Smooth muscle cell (in vitro differentiated cells): ENCODE measurements around the gene USH2A. TPM values are rescaled to one million over a fixed set of nuclear protein-coding genes. Genes with fewer than 3 reads are reported as not detected.

ENCODE experiments used
- DNase-seq: peaks from one replicate; lab custom pipeline; 2025; ENCODE audit not compliant: unreplicated experiment; lab: John Stamatoyannopoulos, UW
- H2AFZ ChIP-seq: fragments of 200-600 bp; sonication (generic); 2 replicates; pipeline ENCODE4 v1.6.0; 2016; ENCODE audit warnings: antibody characterized with exemption, low read depth, mild to moderate bottlenecking
- H3F3A ChIP-seq: fragments of 200-600 bp; sonication (generic); 2 replicates; pipeline ENCODE4 v1.6.0; 2017; ENCODE audit warnings: antibody characterized with exemption, low read depth
- H3K27ac ChIP-seq: fragments of 200-600 bp; sonication (generic); 2 replicates; pipeline ENCODE4 v1.5.1; 2016; ENCODE audit warnings: low read depth, mild to moderate bottlenecking
- H3K27me3 ChIP-seq: fragments of 200-600 bp; sonication (generic); 2 replicates; pipeline ENCODE4 v1.6.1; 2016; ENCODE audit warnings: low read depth, mild to moderate bottlenecking
- H3K36me3 ChIP-seq: fragments of 200-600 bp; sonication (generic); 2 replicates; pipeline ENCODE4 v1.5.1; 2016; ENCODE audit warnings: low read depth
- H3K4me1 ChIP-seq: fragments of 200-600 bp; sonication (generic); 2 replicates; pipeline ENCODE4 v1.5.1; 2016; ENCODE audit warnings: low read depth
- H3K4me2 ChIP-seq: fragments of 200-600 bp; sonication (generic); 2 replicates; pipeline ENCODE4 v1.6.0; 2016; ENCODE audit warnings: mild to moderate bottlenecking
- H3K4me3 ChIP-seq: fragments of 200-600 bp; sonication (generic); 2 replicates; pipeline ENCODE4 v1.5.1; 2016; ENCODE audit warnings: mild to moderate bottlenecking
- H3K79me2 ChIP-seq: fragments of 200-600 bp; sonication (generic); 2 replicates; pipeline ENCODE4 v1.6.0; 2016; ENCODE audit warnings: low read depth, mild to moderate bottlenecking
- H3K9ac ChIP-seq: fragments of 200-600 bp; sonication (generic); 2 replicates; pipeline ENCODE4 v1.6.0; 2016; ENCODE audit warnings: low read depth
- H3K9me3 ChIP-seq: fragments of 200-600 bp; sonication (generic); replicated peaks from 2 replicates; pipeline ENCODE4 v1.5.1; 2016; ENCODE audit warnings: low read depth
- H4K20me1 ChIP-seq: fragments of 200-600 bp; sonication (generic); 2 replicates; pipeline ENCODE4 v1.6.0; 2016; ENCODE audit warnings: low read depth
- WGBS: methylation state at CpG from one replicate; pipeline ENCODE4 v1.1.7; 2016; ENCODE audit warnings: low lambda C conversion rate; 5-methylcytosine and 5-hydroxymethylcytosine counted together
- polyA plus RNA-seq: library from polyadenylated mRNA; unstranded; fragments of >200 nt; fragmentation: Nextera tagmentation; extraction: Ambion mirVana; gene quantifications from 2 replicates; pipeline ENCODE4 v1.2.1, GENCODE V29; 2016
- total RNA-seq: library from RNA; depleted of rRNA; stranded (reverse); fragments of >200 nt; gene quantifications from 2 replicates; pipeline ENCODE4 v1.2.3, GENCODE V29; 2014
- TF ChIP-seq, protein P1 (sequence below): fragments of 200-600 bp; sonication (generic); IDR thresholded peaks from 2 replicates; pipeline ENCODE4 v1.5.1; 2017; ENCODE audit warnings: borderline replicate concordance, mild to moderate bottlenecking, antibody characterized with exemption; ENCODE audit not compliant: insufficient read depth, poor library complexity, severe bottlenecking

The USH2A gene
- total and polyA plus RNA-seq, 2 experiments from 2014 or later = under 0.01 TPM; not detected in 1

DNA sequence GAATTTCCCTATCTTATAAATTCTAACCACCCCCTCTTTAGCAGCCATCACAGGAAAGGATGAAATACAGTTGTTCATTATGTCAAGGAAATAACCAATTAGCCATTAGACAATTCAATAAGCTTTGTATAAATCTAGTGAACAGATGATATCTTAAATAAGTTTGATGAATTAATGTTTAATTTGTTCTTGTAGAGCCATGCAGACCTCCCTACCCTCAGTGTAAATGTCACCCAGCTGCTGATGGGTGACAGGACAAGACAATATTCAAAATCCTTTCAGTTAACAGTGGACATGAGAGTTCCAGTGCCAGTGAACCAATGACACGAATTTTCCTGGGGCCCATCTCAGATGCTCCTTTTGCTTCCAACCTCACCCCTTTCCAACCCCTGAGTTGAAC is 460.2 kb downstream of the USH2A start:
- Histone ChIP-seq H3K36me3 (no peaks in the 10 kb centered on the region), H4K20me1 (no peaks in the 10 kb centered on the region), H3K4me3 (no peak overlapping the region), H3K4me1 (no peaks in the 10 kb centered on the region), H3F3A (no peaks in the 10 kb centered on the region), H3K4me2 (no peak overlapping the region), H3K27me3 (no peaks in the 10 kb centered on the region), H3K9me3 (no peaks in the 10 kb centered on the region), H3K9ac (no peak overlapping the region), H2AFZ (no peak overlapping the region), H3K27ac (no peak overlapping the region), H3K79me2 (no peaks in the 10 kb centered on the region)
- no peak for DNase-seq
- 67% methylated on average over 1 of the region's 1 CpG for WGBS
- TF ChIP-seq, protein P1, sequence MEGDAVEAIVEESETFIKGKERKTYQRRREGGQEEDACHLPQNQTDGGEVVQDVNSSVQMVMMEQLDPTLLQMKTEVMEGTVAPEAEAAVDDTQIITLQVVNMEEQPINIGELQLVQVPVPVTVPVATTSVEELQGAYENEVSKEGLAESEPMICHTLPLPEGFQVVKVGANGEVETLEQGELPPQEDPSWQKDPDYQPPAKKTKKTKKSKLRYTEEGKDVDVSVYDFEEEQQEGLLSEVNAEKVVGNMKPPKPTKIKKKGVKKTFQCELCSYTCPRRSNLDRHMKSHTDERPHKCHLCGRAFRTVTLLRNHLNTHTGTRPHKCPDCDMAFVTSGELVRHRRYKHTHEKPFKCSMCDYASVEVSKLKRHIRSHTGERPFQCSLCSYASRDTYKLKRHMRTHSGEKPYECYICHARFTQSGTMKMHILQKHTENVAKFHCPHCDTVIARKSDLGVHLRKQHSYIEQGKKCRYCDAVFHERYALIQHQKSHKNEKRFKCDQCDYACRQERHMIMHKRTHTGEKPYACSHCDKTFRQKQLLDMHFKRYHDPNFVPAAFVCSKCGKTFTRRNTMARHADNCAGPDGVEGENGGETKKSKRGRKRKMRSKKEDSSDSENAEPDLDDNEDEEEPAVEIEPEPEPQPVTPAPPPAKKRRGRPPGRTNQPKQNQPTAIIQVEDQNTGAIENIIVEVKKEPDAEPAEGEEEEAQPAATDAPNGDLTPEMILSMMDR = no peak

- no peak overlapping the region for H3K4me3 ChIP-seq
- no peaks in the 10 kb centered on the region for H3F3A ChIP-seq
- no peaks in the 10 kb centered on the region for H3K4me1 ChIP-seq
- no peak overlapping the region for H3K27ac ChIP-seq
- H3K4me2 ChIP-seq = no peak overlapping the region
- TF ChIP-seq, protein P1 = no peak
- H3K27me3 ChIP-seq = no peaks in the 10 kb centered on the region
- H3K9ac ChIP-seq = no peak overlapping the region
- DNase-seq = no peak
- no peaks in the 10 kb centered on the region for H4K20me1 ChIP-seq
- no peaks in the 10 kb centered on the region for H3K9me3 ChIP-seq
- 55% methylated on average over 1 of the region's 1 CpG for WGBS
- H3K79me2 ChIP-seq = no peaks in the 10 kb centered on the region
- no peak overlapping the region for H2AFZ ChIP-seq
- no peaks in the 10 kb centered on the region for H3K36me3 ChIP-seq
Measured at GRCh38 chr1:215958841-215959240, 464.4 kb downstream of the USH2A start.

- H3K79me2 ChIP-seq = no peaks in the 10 kb centered on the region
- H3K9me3 ChIP-seq = no peaks in the 10 kb centered on the region
- 25% methylated on average over 7 of the region's 7 CpGs for WGBS
- DNase-seq = no peak
- H4K20me1 ChIP-seq = no peaks in the 10 kb centered on the region
- H3K4me2 ChIP-seq = peak overlapping the region; percentile 43
- H3F3A ChIP-seq = no peaks in the 10 kb centered on the region
- H3K27me3 ChIP-seq = no peaks in the 10 kb centered on the region
- TF ChIP-seq, protein P1 = no peak
- no peak overlapping the region for H3K9ac ChIP-seq
- H3K4me3 ChIP-seq = no peak overlapping the region
- H3K36me3 ChIP-seq = no peaks in the 10 kb centered on the region
- peak overlapping the region; percentile 40 for H3K27ac ChIP-seq
- no peak overlapping the region for H2AFZ ChIP-seq
- no peaks in the 10 kb centered on the region for H3K4me1 ChIP-seq
Measured at GRCh38 chr1:215957663-215958062, 465.6 kb downstream of the USH2A start.

GRCh38 chr1:215932558-215932957 is 490.7 kb downstream of the USH2A start:
- Histone ChIP-seq H3K79me2 (no peaks in the 10 kb centered on the region), H3F3A (no peaks in the 10 kb centered on the region), H3K36me3 (no peaks in the 10 kb centered on the region), H3K4me1 (no peaks in the 10 kb centered on the region), H3K27me3 (no peaks in the 10 kb centered on the region), H3K27ac (no peak overlapping the region), H3K4me2 (no peak overlapping the region), H3K9ac (no peak overlapping the region), H3K9me3 (no peaks in the 10 kb centered on the region), H4K20me1 (no peaks in the 10 kb centered on the region), H2AFZ (no peak overlapping the region), H3K4me3 (no peak overlapping the region)
- 81% methylated on average over 3 of the region's 3 CpGs for WGBS
- DNase-seq = no peak
- TF ChIP-seq, protein P1 = no peak
